ENCODE measurements around the gene SYNPO2L. TPM values are rescaled to one million over a fixed set of nuclear protein-coding genes. Genes with fewer than 3 reads are reported as not detected.

The SYNPO2L gene
- total and polyA plus RNA-seq, 9 of the 15 experiments (the other 6 are each of a cell fraction or from before 2014, with no cell fraction given) = 0.03 to 0.07 TPM; not detected in 7

DNA sequence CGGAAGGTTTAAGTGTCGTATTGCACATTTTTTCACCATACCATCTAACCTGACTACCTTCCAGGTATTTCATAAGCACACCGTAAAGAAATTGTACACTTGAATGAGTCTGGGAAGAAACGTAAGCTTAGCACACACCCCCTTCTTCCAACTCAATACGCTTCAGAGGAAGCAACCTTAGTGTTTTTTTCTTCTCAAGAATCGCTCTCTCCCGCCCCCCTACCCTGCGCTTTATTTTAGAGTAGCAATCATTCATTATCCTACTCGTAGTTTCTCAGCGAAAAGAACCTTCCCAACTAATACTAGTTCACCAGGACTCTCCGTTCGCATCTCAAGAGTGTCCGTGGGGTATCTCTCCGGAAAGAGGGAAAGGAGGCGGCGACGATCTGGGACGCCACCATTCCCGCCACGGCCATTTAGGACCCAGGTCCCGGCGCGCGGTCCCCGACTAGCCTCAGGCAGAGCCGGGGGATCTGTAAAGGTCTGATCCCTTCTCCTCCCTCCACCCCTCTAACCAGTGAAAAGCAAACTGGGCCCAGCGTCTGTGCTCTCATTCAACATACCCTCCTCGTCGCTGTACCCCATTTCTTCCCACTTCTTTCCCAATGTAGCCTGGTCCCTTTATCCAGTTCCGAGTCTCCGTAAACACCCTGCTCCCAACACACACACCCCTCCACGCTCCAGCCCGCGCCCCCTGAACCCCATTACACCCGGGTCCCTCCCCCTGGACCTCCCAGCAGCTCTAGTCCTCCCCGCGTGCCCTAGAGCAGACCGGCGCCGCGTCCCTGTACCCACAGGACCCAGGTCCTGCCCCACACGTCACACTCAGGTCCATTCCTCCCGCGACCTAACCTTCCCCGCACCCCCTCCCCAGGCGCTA lies 30.6 kb downstream of the SYNPO2L start (continued):
- TF ChIP-seq, protein P1, sequence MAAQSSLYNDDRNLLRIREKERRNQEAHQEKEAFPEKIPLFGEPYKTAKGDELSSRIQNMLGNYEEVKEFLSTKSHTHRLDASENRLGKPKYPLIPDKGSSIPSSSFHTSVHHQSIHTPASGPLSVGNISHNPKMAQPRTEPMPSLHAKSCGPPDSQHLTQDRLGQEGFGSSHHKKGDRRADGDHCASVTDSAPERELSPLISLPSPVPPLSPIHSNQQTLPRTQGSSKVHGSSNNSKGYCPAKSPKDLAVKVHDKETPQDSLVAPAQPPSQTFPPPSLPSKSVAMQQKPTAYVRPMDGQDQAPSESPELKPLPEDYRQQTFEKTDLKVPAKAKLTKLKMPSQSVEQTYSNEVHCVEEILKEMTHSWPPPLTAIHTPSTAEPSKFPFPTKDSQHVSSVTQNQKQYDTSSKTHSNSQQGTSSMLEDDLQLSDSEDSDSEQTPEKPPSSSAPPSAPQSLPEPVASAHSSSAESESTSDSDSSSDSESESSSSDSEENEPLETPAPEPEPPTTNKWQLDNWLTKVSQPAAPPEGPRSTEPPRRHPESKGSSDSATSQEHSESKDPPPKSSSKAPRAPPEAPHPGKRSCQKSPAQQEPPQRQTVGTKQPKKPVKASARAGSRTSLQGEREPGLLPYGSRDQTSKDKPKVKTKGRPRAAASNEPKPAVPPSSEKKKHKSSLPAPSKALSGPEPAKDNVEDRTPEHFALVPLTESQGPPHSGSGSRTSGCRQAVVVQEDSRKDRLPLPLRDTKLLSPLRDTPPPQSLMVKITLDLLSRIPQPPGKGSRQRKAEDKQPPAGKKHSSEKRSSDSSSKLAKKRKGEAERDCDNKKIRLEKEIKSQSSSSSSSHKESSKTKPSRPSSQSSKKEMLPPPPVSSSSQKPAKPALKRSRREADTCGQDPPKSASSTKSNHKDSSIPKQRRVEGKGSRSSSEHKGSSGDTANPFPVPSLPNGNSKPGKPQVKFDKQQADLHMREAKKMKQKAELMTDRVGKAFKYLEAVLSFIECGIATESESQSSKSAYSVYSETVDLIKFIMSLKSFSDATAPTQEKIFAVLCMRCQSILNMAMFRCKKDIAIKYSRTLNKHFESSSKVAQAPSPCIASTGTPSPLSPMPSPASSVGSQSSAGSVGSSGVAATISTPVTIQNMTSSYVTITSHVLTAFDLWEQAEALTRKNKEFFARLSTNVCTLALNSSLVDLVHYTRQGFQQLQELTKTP (IDR thresholded peaks at IDR 0.05; ENCODE audit: low read depth in 1 of 2, partially characterized antibody in 2 of 2) = peak; percentile 13 to 34
- TF ChIP-seq FIP1L1 (IDR thresholded peaks at IDR 0.05; ENCODE audit: low read depth, low read length, poor library complexity, severe bottlenecking) (no peak), ZNF407 (IDR thresholded peaks at IDR 0.05; ENCODE audit: low read depth) (0 out of 2 replicates have a peak, but pooled peaks have one; percentile 30), ARID1B (IDR thresholded peaks at IDR 0.05) (0 out of 2 replicates have a peak, but pooled peaks have one; percentile 39), ZBTB26 (CRISPR knock-in tag; IDR thresholded peaks at IDR 0.05) (0 out of 2 replicates have a peak, but pooled peaks have one; percentile 53), ATF7 (IDR thresholded peaks at IDR 0.05) (peak; percentile 11; the same call in 1 of the 2 replicates), ZKSCAN1 (IDR thresholded peaks at IDR 0.05; ENCODE audit: low read depth, low read length) (no peak), ZNF263 (CRISPR knock-in tag; IDR thresholded peaks at IDR 0.05; ENCODE audit: borderline replicate concordance) (0 out of 2 replicates have a peak, but pooled peaks have one; percentile 37), PHF8 (IDR thresholded peaks at IDR 0.05; ENCODE audit: borderline replicate concordance, low read length) (peak; percentile 62; the same call in 1 of the 2 replicates), ZNF431 (CRISPR knock-in tag; IDR thresholded peaks at IDR 0.05) (no peak), YY1 (IDR thresholded peaks at IDR 0.05; ENCODE audit: borderline replicate concordance in 1 of 3, control insufficient read depth in 1 of 3, extremely low read depth in 1 of 3, insufficient read depth in 3 of 3, insufficient read length in 1 of 3, insufficient replicate concordance in 2 of 3, low read depth in 1 of 3, low read length in 2 of 3) (peak in 2 of 3 experiments; percentile 50 to 84)
